GM12873 (cell line): ENCODE results near the gene ECM2.

Experiments used
- TF ChIP-seq, protein P1 (sequence below): IDR thresholded peaks from 2 replicates; pipeline ENCODE4 v1.5.1; 2012; ENCODE audit warnings: low read depth, mild to moderate bottlenecking, moderate library complexity, low read length, control low read depth; ENCODE audit not compliant: insufficient read depth; ENCODE audit errors: missing control alignments

Gene ECM2

DNA sequence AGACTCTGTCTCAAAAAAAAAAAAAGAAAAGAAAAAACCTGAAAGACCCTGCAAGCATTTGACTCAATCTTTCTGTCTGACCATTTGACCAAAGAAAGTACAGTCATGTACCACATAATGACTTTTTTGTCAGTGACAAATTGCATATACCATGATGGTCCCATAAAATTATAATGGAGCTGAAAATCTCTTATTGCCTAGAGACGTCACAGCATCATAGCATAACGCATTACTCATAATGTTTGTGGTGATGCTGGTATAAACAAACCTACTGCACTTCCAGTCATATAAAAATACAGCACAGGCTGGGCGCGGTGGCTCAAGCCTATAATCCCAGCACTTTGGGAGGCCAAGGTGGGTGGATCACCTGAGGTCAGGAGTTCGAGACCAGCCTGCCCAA lies 10.5 kb downstream of the ECM2 start:
- TF ChIP-seq, protein P1, sequence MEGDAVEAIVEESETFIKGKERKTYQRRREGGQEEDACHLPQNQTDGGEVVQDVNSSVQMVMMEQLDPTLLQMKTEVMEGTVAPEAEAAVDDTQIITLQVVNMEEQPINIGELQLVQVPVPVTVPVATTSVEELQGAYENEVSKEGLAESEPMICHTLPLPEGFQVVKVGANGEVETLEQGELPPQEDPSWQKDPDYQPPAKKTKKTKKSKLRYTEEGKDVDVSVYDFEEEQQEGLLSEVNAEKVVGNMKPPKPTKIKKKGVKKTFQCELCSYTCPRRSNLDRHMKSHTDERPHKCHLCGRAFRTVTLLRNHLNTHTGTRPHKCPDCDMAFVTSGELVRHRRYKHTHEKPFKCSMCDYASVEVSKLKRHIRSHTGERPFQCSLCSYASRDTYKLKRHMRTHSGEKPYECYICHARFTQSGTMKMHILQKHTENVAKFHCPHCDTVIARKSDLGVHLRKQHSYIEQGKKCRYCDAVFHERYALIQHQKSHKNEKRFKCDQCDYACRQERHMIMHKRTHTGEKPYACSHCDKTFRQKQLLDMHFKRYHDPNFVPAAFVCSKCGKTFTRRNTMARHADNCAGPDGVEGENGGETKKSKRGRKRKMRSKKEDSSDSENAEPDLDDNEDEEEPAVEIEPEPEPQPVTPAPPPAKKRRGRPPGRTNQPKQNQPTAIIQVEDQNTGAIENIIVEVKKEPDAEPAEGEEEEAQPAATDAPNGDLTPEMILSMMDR: no peak

DNA sequence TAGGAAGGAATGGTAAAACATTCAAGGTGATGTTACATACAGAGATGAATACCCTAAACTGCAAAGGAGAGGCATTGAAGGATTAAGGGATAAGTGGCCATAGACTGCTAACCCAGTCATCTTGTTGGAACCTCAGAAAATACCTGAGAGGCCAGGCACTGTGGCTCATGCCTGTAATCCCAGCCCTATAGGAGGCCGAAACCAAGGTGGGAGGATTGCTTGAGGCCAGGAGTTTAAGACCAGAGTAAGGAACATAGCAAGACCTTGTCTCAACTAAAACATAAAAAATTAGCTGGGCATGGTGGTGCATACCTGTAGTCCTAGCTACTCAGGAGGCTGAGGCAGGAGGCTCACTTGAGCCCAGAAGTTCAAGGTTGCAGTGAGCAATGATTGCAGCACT lies 10.9 kb downstream of the ECM2 start:
- TF ChIP-seq, protein P1: no peak

DNA sequence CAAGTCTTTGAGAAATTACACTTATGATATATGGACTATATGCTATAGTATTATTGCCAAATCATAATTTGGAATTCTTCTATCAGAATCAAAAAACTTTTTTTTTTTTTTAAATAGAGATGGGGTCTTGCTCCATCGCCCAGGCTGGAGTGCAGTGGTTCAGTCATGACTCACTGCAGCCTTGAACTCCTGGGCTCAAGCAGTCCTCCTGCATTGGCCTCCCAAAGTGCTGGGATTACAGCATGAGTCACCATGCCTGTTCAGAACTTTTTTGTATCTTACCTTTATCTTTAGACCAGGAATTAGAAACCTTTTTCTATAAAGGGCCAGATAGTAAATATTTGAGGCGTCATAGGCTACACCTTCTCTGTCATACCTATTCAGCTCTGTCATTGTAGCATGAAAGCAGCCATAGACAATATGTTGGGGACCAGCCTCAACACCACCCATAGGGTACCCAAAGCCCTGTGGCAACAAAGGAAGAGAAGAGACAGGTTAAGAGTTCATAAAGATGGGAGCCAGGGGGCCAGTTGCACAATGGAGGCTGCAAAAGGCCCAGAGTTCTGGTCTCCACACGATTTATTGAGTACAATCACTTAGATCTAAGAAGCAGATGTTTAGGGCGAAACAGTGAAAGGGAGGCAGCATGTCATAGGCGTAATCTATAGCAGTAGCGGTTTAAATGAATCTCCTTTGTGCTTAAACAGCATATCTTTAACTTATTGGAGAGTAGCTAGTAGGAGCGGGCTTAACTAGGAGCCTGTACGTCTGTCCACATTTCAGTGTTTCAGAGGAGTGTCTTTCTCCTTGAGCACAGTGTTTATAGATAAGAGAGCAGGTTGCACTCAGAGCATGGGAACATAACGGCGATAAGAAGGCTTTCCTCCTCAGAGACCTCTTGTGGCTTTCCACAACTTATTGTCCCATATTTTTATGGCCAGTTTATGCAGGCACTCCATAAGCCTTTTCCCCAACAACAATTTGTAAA lies 12.5 kb downstream of the ECM2 start:
- TF ChIP-seq, protein P1: no peak

DNA sequence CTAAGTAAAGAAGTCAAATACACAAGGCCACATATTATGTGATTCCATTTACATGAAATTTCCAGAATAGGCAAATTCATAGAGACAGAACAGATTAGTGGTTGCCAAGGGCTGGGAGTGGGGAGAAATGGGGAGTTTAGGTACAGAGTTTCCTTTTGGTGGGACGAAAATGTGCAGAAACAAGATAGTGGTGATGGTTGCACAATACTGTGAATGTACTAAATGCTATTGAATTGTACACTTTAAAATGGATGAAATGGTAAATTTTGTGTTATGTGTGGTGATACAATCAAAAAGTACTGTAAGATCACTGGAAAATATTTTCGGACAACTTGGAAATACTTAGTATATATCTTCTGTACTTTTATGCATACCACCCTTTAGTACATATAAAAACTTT lies 15.0 kb downstream of the ECM2 start:
- TF ChIP-seq, protein P1: no peak

DNA sequence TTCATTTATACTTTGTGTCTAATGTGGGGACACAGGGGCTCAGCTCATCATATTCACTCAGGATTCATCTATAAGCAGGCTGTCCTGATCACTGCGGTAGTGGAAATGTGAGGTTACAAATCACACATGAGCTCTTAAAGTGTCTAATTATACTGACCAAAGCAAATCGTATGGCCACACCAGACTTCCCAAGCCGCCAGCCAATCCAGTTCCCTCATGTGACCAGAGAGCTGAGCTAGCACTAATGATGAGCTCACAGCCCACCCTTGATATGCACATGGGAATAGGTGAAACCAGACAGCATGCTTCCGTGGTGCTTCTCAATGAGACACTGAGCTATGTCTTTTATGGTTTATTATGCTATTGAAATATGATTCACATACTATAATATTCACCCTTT lies 17.6 kb downstream of the ECM2 start:
- TF ChIP-seq, protein P1: no peak

DNA sequence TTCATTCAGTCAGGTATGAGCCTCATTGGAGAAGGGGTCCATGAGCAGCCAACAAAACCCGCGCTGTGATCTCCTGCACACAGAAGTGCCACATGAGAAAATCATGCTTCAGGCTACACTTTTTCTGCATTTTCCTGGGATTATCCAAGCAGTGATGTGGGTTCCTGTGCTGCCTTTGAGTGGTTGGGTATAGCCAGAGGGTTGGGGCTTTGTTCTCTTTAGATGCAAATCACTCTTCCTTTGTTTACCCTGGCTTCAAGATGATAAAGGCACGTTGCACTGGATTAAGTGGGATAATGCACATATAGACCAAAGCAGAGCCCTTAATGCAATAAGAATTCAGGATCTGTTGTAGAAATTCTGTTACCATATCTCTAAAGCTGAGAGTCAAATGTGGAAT lies 18.7 kb downstream of the ECM2 start:
- TF ChIP-seq, protein P1: no peak

DNA sequence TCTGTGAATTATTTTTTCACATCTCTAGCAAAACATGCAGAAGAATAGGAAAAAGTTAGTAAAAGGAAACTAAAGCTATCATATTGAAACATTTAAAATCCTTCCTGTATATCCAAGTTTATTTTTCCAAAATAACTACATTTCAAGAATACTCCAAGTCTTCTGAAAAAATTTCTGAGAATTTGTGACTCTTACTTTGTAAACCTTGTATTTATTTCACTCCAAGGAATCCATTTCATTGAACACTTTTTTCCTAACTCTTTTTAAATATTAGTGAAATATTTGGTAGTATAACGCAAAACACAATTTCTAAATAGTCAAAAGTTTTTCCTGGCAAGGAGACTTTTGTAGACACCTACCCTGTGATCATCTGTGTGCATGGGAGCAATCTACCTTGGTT lies 19.3 kb downstream of the ECM2 start:
- TF ChIP-seq, protein P1: no peak
